ENCODE results near the gene STARD7. TPM values are rescaled to one million over a fixed set of nuclear protein-coding genes. Genes with fewer than 3 reads are reported as not detected.

The STARD7 gene
- total and polyA plus RNA-seq, 10 of the 15 experiments (the other 5 are each of a cell fraction or from before 2014, with no cell fraction given) = 85.4 to 237 (median 153) TPM

DNA sequence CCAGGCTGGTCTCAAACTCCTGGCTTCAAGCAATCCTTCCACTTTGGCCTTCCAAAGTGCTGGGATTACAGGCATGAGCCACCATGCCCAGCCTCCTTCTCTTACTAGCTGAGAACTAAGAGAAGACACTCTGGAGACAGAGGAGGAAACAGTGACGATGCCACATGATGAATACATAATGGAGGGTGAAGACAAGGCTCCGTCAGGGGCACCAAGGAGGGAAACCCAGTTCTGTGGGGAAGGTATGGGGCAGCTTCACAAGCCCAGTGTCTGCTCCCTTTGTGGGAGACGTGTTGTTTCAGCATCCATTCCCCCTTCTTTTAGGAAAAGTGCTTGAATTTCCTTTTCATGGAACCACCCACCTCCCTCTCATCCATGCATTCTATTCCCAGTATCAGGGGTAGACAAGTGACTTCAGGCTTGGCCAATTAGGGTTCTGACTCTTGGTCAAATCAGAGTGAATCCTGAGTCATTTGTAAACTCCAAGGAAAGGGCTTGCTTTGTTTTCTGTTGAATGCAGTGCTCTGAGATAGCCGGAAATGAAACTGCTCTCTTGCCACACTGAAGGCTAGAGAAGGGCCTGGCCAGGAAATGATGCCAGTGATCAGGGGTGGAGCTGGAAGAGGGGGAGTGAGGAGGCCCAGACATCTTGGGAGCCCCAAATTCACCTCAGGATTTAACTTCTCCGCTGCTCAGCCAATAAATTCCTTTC lies 33.4 kb upstream of the STARD7 start (continued):
- TF ChIP-seq, protein P1, sequence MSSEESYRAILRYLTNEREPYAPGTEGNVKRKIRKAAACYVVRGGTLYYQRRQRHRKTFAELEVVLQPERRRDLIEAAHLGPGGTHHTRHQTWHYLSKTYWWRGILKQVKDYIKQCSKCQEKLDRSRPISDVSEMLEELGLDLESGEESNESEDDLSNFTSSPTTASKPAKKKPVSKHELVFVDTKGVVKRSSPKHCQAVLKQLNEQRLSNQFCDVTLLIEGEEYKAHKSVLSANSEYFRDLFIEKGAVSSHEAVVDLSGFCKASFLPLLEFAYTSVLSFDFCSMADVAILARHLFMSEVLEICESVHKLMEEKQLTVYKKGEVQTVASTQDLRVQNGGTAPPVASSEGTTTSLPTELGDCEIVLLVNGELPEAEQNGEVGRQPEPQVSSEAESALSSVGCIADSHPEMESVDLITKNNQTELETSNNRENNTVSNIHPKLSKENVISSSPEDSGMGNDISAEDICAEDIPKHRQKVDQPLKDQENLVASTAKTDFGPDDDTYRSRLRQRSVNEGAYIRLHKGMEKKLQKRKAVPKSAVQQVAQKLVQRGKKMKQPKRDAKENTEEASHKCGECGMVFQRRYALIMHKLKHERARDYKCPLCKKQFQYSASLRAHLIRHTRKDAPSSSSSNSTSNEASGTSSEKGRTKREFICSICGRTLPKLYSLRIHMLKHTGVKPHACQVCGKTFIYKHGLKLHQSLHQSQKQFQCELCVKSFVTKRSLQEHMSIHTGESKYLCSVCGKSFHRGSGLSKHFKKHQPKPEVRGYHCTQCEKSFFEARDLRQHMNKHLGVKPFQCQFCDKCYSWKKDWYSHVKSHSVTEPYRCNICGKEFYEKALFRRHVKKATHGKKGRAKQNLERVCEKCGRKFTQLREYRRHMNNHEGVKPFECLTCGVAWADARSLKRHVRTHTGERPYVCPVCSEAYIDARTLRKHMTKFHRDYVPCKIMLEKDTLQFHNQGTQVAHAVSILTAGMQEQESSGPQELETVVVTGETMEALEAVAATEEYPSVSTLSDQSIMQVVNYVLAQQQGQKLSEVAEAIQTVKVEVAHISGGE (CRISPR knock-in tag; IDR thresholded peaks at IDR 0.05) = no peak
- peak in 1 of 2 experiments; percentile 70; a peak in 2 of 3 replicates for TF ChIP-seq EGR1 (IDR thresholded peaks at IDR 0.05; ENCODE audit: borderline replicate concordance in 1 of 2, low read depth in 2 of 2, low read length in 2 of 2)
- TF ChIP-seq, protein P2, sequence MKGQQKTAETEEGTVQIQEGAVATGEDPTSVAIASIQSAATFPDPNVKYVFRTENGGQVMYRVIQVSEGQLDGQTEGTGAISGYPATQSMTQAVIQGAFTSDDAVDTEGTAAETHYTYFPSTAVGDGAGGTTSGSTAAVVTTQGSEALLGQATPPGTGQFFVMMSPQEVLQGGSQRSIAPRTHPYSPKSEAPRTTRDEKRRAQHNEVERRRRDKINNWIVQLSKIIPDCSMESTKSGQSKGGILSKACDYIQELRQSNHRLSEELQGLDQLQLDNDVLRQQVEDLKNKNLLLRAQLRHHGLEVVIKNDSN (IDR thresholded peaks at IDR 0.05; ENCODE audit: borderline replicate concordance, extremely low read length, insufficient read depth, low read depth, low read length) = no peak
- no peak for TF ChIP-seq CHD1 (IDR thresholded peaks at IDR 0.05; ENCODE audit: low read depth, low read length)
- no peak for TF ChIP-seq CBX3 (IDR thresholded peaks at IDR 0.05; ENCODE audit: borderline replicate concordance, low read depth)
- TF ChIP-seq MEF2A (IDR thresholded peaks at IDR 0.05; ENCODE audit: insufficient read depth, low read depth, low read length) = no peak
- no peak for TF ChIP-seq CBX5 (IDR thresholded peaks at IDR 0.05; ENCODE audit: low read depth)
- no peak for TF ChIP-seq ATF3 (IDR thresholded peaks at IDR 0.05; ENCODE audit: borderline replicate concordance, extremely low read depth, low read depth, low read length)
- no peak for TF ChIP-seq ZNF687 (IDR thresholded peaks at IDR 0.05)
- no peak for TF ChIP-seq HDAC6 (IDR thresholded peaks at IDR 0.05; ENCODE audit: unreplicated experiment)
- TF ChIP-seq HCFC1 (IDR thresholded peaks at IDR 0.05; ENCODE audit: low read length) = no peak
- peak; percentile 66 for TF ChIP-seq RUNX3 (IDR thresholded peaks at IDR 0.05; ENCODE audit: low read length)
- TF ChIP-seq NRF1 (conservative IDR thresholded peaks at IDR 0.05; ENCODE audit: low read depth, low read length) = no peak
- TF ChIP-seq REST (IDR thresholded peaks at IDR 0.05; ENCODE audit: low read depth, low read length) = no peak
- peak; percentile 66; the same call in 1 of the 2 replicates for TF ChIP-seq NBN (IDR thresholded peaks at IDR 0.05)

All from GM12878 (cell line).